Smooth muscle cell (in vitro differentiated cells): Measurements from ENCODE around the gene PTPRT. TPM values are rescaled to one million over a fixed set of nuclear protein-coding genes. Genes with fewer than 3 reads are reported as not detected.

Source experiments
- DNase-seq: peaks from one replicate; lab custom pipeline; 2025; ENCODE audit not compliant: unreplicated experiment; lab: John Stamatoyannopoulos, UW
- H2AFZ ChIP-seq: fragments of 200-600 bp; sonication (generic); 2 replicates; pipeline ENCODE4 v1.6.0; 2016; ENCODE audit warnings: antibody characterized with exemption, low read depth, mild to moderate bottlenecking
- H3F3A ChIP-seq: fragments of 200-600 bp; sonication (generic); 2 replicates; pipeline ENCODE4 v1.6.0; 2017; ENCODE audit warnings: antibody characterized with exemption, low read depth
- H3K27ac ChIP-seq: fragments of 200-600 bp; sonication (generic); 2 replicates; pipeline ENCODE4 v1.5.1; 2016; ENCODE audit warnings: low read depth, mild to moderate bottlenecking
- H3K27me3 ChIP-seq: fragments of 200-600 bp; sonication (generic); 2 replicates; pipeline ENCODE4 v1.6.1; 2016; ENCODE audit warnings: low read depth, mild to moderate bottlenecking
- H3K36me3 ChIP-seq: fragments of 200-600 bp; sonication (generic); 2 replicates; pipeline ENCODE4 v1.5.1; 2016; ENCODE audit warnings: low read depth
- H3K4me1 ChIP-seq: fragments of 200-600 bp; sonication (generic); 2 replicates; pipeline ENCODE4 v1.5.1; 2016; ENCODE audit warnings: low read depth
- H3K4me2 ChIP-seq: fragments of 200-600 bp; sonication (generic); 2 replicates; pipeline ENCODE4 v1.6.0; 2016; ENCODE audit warnings: mild to moderate bottlenecking
- H3K4me3 ChIP-seq: fragments of 200-600 bp; sonication (generic); 2 replicates; pipeline ENCODE4 v1.5.1; 2016; ENCODE audit warnings: mild to moderate bottlenecking
- H3K79me2 ChIP-seq: fragments of 200-600 bp; sonication (generic); 2 replicates; pipeline ENCODE4 v1.6.0; 2016; ENCODE audit warnings: low read depth, mild to moderate bottlenecking
- H3K9ac ChIP-seq: fragments of 200-600 bp; sonication (generic); 2 replicates; pipeline ENCODE4 v1.6.0; 2016; ENCODE audit warnings: low read depth
- H3K9me3 ChIP-seq: fragments of 200-600 bp; sonication (generic); replicated peaks from 2 replicates; pipeline ENCODE4 v1.5.1; 2016; ENCODE audit warnings: low read depth
- H4K20me1 ChIP-seq: fragments of 200-600 bp; sonication (generic); 2 replicates; pipeline ENCODE4 v1.6.0; 2016; ENCODE audit warnings: low read depth
- CTCF ChIP-seq: fragments of 200-600 bp; sonication (generic); IDR thresholded peaks from 2 replicates; pipeline ENCODE4 v1.5.1; 2017; ENCODE audit warnings: borderline replicate concordance, mild to moderate bottlenecking, antibody characterized with exemption; ENCODE audit not compliant: insufficient read depth, poor library complexity, severe bottlenecking
- WGBS: methylation state at CpG from one replicate; pipeline ENCODE4 v1.1.7; 2016; ENCODE audit warnings: low lambda C conversion rate; 5-methylcytosine and 5-hydroxymethylcytosine counted together
- polyA plus RNA-seq: library from polyadenylated mRNA; unstranded; fragments of >200 nt; fragmentation: Nextera tagmentation; extraction: Ambion mirVana; gene quantifications from 2 replicates; pipeline ENCODE4 v1.2.1, GENCODE V29; 2016
- total RNA-seq: library from RNA; depleted of rRNA; stranded (reverse); fragments of >200 nt; gene quantifications from 2 replicates; pipeline ENCODE4 v1.2.3, GENCODE V29; 2014

PTPRT gene
- total and polyA plus RNA-seq, 2 experiments from 2014 or later = 0.99 to 2.1 TPM

- no peak for TF ChIP-seq CTCF
- H3K79me2 ChIP-seq = no peaks in the 10 kb centered on the region
- H3F3A ChIP-seq = no peaks in the 10 kb centered on the region
- H3K4me1 ChIP-seq = no peaks in the 10 kb centered on the region
- no peak overlapping the region for H3K4me2 ChIP-seq
- DNase-seq = no peak
- H3K4me3 ChIP-seq = no peak overlapping the region
- no peak overlapping the region for H2AFZ ChIP-seq
- no peaks in the 10 kb centered on the region for H3K36me3 ChIP-seq
- H3K9ac ChIP-seq = no peak overlapping the region
- 100% methylated on average over 1 of the region's 1 CpG for WGBS
- no peak overlapping the region for H3K27ac ChIP-seq
- H3K27me3 ChIP-seq = peaks cover 3% of the 10 kb centered on the region
- H4K20me1 ChIP-seq = no peaks in the 10 kb centered on the region
- no peaks in the 10 kb centered on the region for H3K9me3 ChIP-seq
Measured at GRCh38 chr20:42975974-42976373, 213.7 kb downstream of the PTPRT start.

DNA sequence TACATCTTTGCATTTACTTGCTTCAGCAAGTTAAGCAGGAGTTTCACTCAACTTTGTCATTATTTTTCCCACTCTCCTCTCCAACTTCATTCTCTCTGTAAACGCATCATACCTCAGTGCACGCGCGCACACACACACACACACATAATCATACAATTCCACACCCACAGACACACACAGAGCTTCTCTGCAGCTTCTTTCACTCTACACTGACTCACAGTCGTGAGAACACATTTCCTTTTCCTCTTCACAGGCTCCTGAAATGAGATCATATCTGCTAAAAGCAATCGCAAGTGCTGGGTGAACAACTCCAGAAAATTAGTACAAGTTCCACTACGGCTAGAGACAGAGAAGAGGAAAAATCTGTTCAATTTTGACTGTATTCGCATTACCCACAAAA lies 215.4 kb downstream of the PTPRT start:
- WGBS = 58% methylated on average over 8 of the region's 8 CpGs
- H3K4me2 ChIP-seq = peak overlapping the region; percentile 49
- H3K27me3 ChIP-seq = peaks cover 2% of the 10 kb centered on the region
- no peak for DNase-seq
- H3K9ac ChIP-seq = no peak overlapping the region
- no peaks in the 10 kb centered on the region for H3F3A ChIP-seq
- TF ChIP-seq CTCF = no peak
- H3K79me2 ChIP-seq = no peaks in the 10 kb centered on the region
- H3K27ac ChIP-seq = peak overlapping the region; percentile 21
- no peaks in the 10 kb centered on the region for H4K20me1 ChIP-seq
- H3K36me3 ChIP-seq = no peaks in the 10 kb centered on the region
- H2AFZ ChIP-seq = peak overlapping the region; percentile 6
- H3K4me3 ChIP-seq = no peak overlapping the region
- H3K4me1 ChIP-seq = no peaks in the 10 kb centered on the region
- no peaks in the 10 kb centered on the region for H3K9me3 ChIP-seq

DNA sequence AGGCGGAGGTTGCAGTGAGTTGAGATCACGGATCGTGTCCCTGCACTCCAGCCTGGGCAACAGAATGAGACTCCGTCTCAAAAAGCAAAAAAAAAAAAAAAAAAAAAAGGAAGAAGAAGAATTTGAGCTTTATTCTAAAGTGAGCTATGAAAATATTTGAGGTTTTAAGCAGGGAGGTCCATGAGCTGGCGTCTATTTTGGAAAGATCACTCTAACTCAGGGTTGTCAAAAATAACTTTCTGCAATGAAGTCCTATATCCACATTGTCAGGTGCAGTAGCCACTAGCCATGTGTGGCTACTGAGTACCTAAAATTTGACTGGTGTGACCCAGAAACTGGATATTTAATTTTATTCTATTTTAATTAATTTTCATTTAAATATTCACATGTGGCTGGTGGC lies 217.1 kb downstream of the PTPRT start:
- Histone ChIP-seq H3K79me2 (no peaks in the 10 kb centered on the region), H2AFZ (no peak overlapping the region), H3K4me2 (no peak overlapping the region), H3K27me3 (no peaks in the 10 kb centered on the region), H3K9ac (no peak overlapping the region), H3F3A (no peaks in the 10 kb centered on the region), H3K27ac (no peak overlapping the region), H4K20me1 (no peaks in the 10 kb centered on the region), H3K4me3 (no peak overlapping the region), H3K9me3 (no peaks in the 10 kb centered on the region), H3K4me1 (no peaks in the 10 kb centered on the region), H3K36me3 (no peaks in the 10 kb centered on the region)
- 94% methylated on average over 5 of the region's 5 CpGs for WGBS
- no peak for DNase-seq
- no peak for TF ChIP-seq CTCF

DNA sequence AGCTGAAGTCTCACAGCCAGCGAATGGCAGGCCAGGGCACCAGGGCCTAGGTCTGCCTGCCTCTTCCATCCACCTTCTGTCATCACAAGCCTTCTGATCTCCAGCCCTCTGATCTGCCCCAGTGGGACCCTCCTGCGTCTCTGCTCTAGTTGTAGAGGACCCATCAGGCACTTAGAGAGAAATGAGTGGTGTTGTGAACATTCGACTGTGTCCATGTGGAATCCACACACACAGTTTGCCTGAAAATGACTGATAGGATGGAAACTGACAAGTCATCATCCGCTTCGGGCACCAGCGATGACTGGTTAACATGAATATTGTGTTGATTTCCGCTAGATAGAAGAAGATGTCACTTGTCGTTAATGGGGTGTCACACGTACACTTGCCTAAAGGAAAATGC lies 221.0 kb downstream of the PTPRT start:
- 94% methylated on average over 9 of the region's 9 CpGs for WGBS
- no peaks in the 10 kb centered on the region for H3K4me1 ChIP-seq
- H3K27me3 ChIP-seq = no peaks in the 10 kb centered on the region
- no peak for TF ChIP-seq CTCF
- H3K9me3 ChIP-seq = no peaks in the 10 kb centered on the region
- H4K20me1 ChIP-seq = no peaks in the 10 kb centered on the region
- H3F3A ChIP-seq = no peaks in the 10 kb centered on the region
- no peak for DNase-seq
- no peak overlapping the region for H3K4me2 ChIP-seq
- no peak overlapping the region for H3K4me3 ChIP-seq
- H3K79me2 ChIP-seq = no peaks in the 10 kb centered on the region
- no peaks in the 10 kb centered on the region for H3K36me3 ChIP-seq
- H3K27ac ChIP-seq = no peak overlapping the region
- no peak overlapping the region for H2AFZ ChIP-seq
- H3K9ac ChIP-seq = no peak overlapping the region
